ENCODE data around the gene SCN3B. TPM values are rescaled to one million over a fixed set of nuclear protein-coding genes. Genes with fewer than 3 reads are reported as not detected.
A peak's percentile ranks its signal among the peaks of the same experiment; 100 is the strongest.

The SCN3B gene
- total and polyA plus RNA-seq, 9 of the 15 experiments (the other 6 are each of a cell fraction or from before 2014, with no cell fraction given) = 0.01 to 0.15 (median 0.04) TPM; not detected in 6

DNA sequence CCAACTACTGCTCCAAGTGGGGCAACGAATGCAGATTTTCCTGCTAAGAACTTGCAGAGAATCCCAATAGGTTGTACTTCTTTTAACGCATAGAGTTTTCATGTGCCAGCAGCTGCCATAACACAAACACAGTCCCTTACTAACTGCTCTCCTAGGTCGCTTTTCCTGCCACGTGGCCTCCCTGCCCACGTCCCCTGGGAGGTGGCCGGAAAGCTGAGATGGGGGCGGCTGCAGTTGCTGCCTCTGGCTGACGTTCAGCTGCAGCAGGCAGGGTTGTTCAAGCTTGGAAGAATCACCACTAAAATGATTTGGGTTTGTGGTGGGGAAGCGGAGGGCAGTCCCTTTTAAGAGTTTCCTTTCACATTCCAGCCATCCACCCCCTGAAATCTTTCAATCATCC, 47.7 kb upstream of the SCN3B start:
- no peaks in the 10 kb centered on the region; a peak in 1 of 5 replicates for H3K4me1 ChIP-seq (replicated peaks in 1 of 2; ENCODE audit: control insufficient read depth in 2 of 2, insufficient read depth in 2 of 2, low read length in 2 of 2)
- no peaks in the 10 kb centered on the region for H3K9me3 ChIP-seq (replicated peaks; ENCODE audit: control insufficient read depth, insufficient read depth, low read depth, low read length)
- 0% methylated on average over 9 of the region's 9 CpGs for WGBS (ENCODE audit: insufficient coverage, low coverage, missing lambda C conversion rate)
- H2AFZ ChIP-seq (ENCODE audit: low read depth, low read length) = no peak overlapping the region
- DNase-seq (ENCODE audit: extremely low read depth in 1 of 4, low spot score in 3 of 4) (peak in 1 of 4 experiments; percentile 5), ATAC-seq (no peak), FAIRE-seq (no peak)
- no peaks in the 10 kb centered on the region for H3K9me1 ChIP-seq (ENCODE audit: control insufficient read depth, insufficient read depth, low read length)
- no peak overlapping the region for H3K4me3 ChIP-seq
- H3K27me3 ChIP-seq (ENCODE audit: control insufficient read depth in 2 of 2, insufficient read depth in 2 of 2, low read length in 2 of 2) = peaks cover 0 to 14% of the 10 kb centered on the region in 2 experiments; a peak in 2 of 5 replicates
- CTCF ChIA-PET (ENCODE audit: low intra/inter-chr PET ratio) = no interaction called here
- POLR2A ChIA-PET = no interaction called here
- in situ Hi-C loops (cut with MboI) = no loop called here
- no peak overlapping the region for H3K4me2 ChIP-seq (ENCODE audit: insufficient read depth, low read length)
- no peaks in the 10 kb centered on the region for H3K79me2 ChIP-seq (ENCODE audit: control insufficient read depth, insufficient read depth, low read length)
- intact Hi-C loops (cut with micrococcal nuclease) = no loop called here
- H3K27ac ChIP-seq (ENCODE audit: extremely low read depth, low read depth, low read length) = no peak overlapping the region
- TF ChIP-seq EGR1 (conservative IDR thresholded peaks at IDR 0.05) = 0 out of 2 replicates have a peak, but pooled peaks have one; percentile 17
- TF ChIP-seq TAF7 (tag; IDR thresholded peaks at IDR 0.05) = no peak
- no peak for TF ChIP-seq BRF1 (IDR thresholded peaks at IDR 0.05; ENCODE audit: borderline replicate concordance, extremely low read depth, insufficient read length)
- no peak for TF ChIP-seq HDAC1 (IDR thresholded peaks at IDR 0.05)
- TF ChIP-seq TCF3 (CRISPR knock-in tag; IDR thresholded peaks at IDR 0.05) = no peak
- no peak for TF ChIP-seq CREB5 (CRISPR knock-in tag; IDR thresholded peaks at IDR 0.05)
- TF ChIP-seq TEAD1 (CRISPR knock-in tag; IDR thresholded peaks at IDR 0.05) = no peak
- no peak overlapping the region for H3K9ac ChIP-seq (ENCODE audit: insufficient read depth in 1 of 2, low read depth in 2 of 2, low read length in 2 of 2)
- no TSS peak for BruUV-seq (replicated peaks)
- no peaks in the 10 kb centered on the region for H3K36me3 ChIP-seq (ENCODE audit: control insufficient read depth, insufficient read depth, low read length)
- H4K20me1 ChIP-seq (replicated peaks; ENCODE audit: control insufficient read depth, insufficient read depth, low read length) = no peaks in the 10 kb centered on the region
